A673 (cell line): Measurements from ENCODE around the gene PTGFRN. TPM values are rescaled to one million over a fixed set of nuclear protein-coding genes. Genes with fewer than 3 reads are reported as not detected.
"Not testable (repeated sequence)": the region's sequence is repeated elsewhere in the genome, so short reads cannot be mapped to it uniquely, and the experiment has no call there.

Experiments used
- BruUV-seq: library from RNA; stranded (reverse); fragments of 400-500 nt; replicated peaks from 2 replicates; lab custom pipeline; 2021; lab: Mats Ljungman, UMichigan
- CTCF ChIA-PET: fragments of 300-600 bp; sonication (Branson Sonifier 250); formaldehyde crosslinking; loops from one replicate; lab custom pipeline; 2022; ENCODE audit warnings: antibody characterized with exemption; lab: Charles Lee
- POLR2A ChIA-PET: fragments of 300-600 bp; sonication (Branson Sonifier 250); formaldehyde crosslinking; loops from one replicate; lab custom pipeline; 2022; ENCODE audit warnings: antibody characterized with exemption; ENCODE audit not compliant: low non-redundant PET; lab: Charles Lee
- DNase-seq: peaks from one replicate; pipeline ENCODE4 v3.0.0-alpha.2; 2015; ENCODE audit warnings: low spot score
- H3K27ac ChIP-seq: fragments of 200-600 bp; sonication (generic); 2 replicates; pipeline ENCODE4 v1.5.1; 2016; ENCODE audit warnings: mixed run types, low read depth, mild to moderate bottlenecking, mixed read lengths, antibody characterized with exemption, low read length; ENCODE audit not compliant: poor library complexity, severe bottlenecking
- H3K27me3 ChIP-seq: fragments of 200-600 bp; sonication (generic); replicated peaks from 2 replicates; pipeline ENCODE4 v1.6.1; 2017; ENCODE audit warnings: mixed run types, low read depth, mild to moderate bottlenecking, mixed read lengths, antibody characterized with exemption, low read length; ENCODE audit not compliant: insufficient read depth, poor library complexity
- H3K36me3 ChIP-seq: fragments of 200-600 bp; sonication (generic); 2 replicates; pipeline ENCODE4 v1.6.1; 2016; ENCODE audit warnings: mixed run types, mild to moderate bottlenecking, mixed read lengths, antibody characterized with exemption, low read length; ENCODE audit not compliant: insufficient read depth, poor library complexity, severe bottlenecking
- H3K4me1 ChIP-seq: fragments of 200-600 bp; sonication (generic); 2 replicates; pipeline ENCODE4 v1.6.1; 2017; ENCODE audit warnings: mixed run types, mild to moderate bottlenecking, mixed read lengths, antibody characterized with exemption, low read length; ENCODE audit not compliant: insufficient read depth, poor library complexity, severe bottlenecking
- H3K4me3 ChIP-seq: fragments of 200-600 bp; sonication (generic); 2 replicates; pipeline ENCODE4 v1.5.1; 2016; ENCODE audit warnings: low read depth, mixed run types, mild to moderate bottlenecking, mixed read lengths, low read length; ENCODE audit not compliant: poor library complexity, severe bottlenecking
- H3K9me3 ChIP-seq: fragments of 200-600 bp; sonication (generic); 2 replicates; pipeline ENCODE4 v1.6.1; 2016; ENCODE audit warnings: mixed run types, low read depth, mild to moderate bottlenecking, mixed read lengths, antibody characterized with exemption, low read length; ENCODE audit not compliant: poor library complexity, severe bottlenecking
- CTCF ChIP-seq: fragments of 300-800, 200-600 bp; sonication (generic); conservative IDR thresholded peaks from 2 replicates; pipeline ENCODE4 v1.5.1; 2017; ENCODE audit warnings: low read depth, mild to moderate bottlenecking, antibody characterized with exemption, low read length, moderate library complexity, mixed read lengths
- EZH2 ChIP-seq: fragments of 200-600 bp; sonication (generic); IDR thresholded peaks from 2 replicates; pipeline ENCODE4 v1.6.1; 2017; ENCODE audit warnings: borderline replicate concordance, low read depth, mild to moderate bottlenecking, mixed read lengths, antibody characterized with exemption, low read length; ENCODE audit not compliant: poor library complexity, severe bottlenecking
- intact Hi-C: fragments of 100-400 bp; cut with micrococcal nuclease; formaldehyde crosslinking; loops from one replicate; pipeline ENCODE4 v1.10.0; 2022; ENCODE audit not compliant: unreplicated experiment
- total RNA-seq: library from RNA; stranded (reverse); gene quantifications from 2 replicates; pipeline ENCODE4 v1.2.3, GENCODE V29; 2021

Gene PTGFRN
- total RNA-seq, 1 experiment from 2014 or later, result 29.5 TPM

GRCh38 chr1:116938216-116938615 lies 28.5 kb downstream of the PTGFRN start:
- ChIA-PET POLR2A (no interaction called here), CTCF (no interaction called here)
- H3K4me1 ChIP-seq, result no peaks in the 10 kb centered on the region
- no peak overlapping the region for H3K4me3 ChIP-seq
- intact Hi-C loops, result no loop called here
- H3K36me3 ChIP-seq, result peaks cover 2% of the 10 kb centered on the region
- BruUV-seq, result no TSS peak
- DNase-seq, result no peak
- no peaks in the 10 kb centered on the region for H3K27me3 ChIP-seq
- H3K27ac ChIP-seq, result no peak overlapping the region
- TF ChIP-seq CTCF (no peak), EZH2 (no peak)
- no peaks in the 10 kb centered on the region for H3K9me3 ChIP-seq

GRCh38 chr1:116939780-116940543 lies 30.2 kb downstream of the PTGFRN start:
- POLR2A ChIA-PET, H3K27me3 ChIP-seq, intact Hi-C loops, H3K36me3 ChIP-seq, BruUV-seq, H3K4me3 ChIP-seq, H3K27ac ChIP-seq, DNase-seq, H3K9me3 ChIP-seq, H3K4me1 ChIP-seq, CTCF ChIA-PET: not testable (repeated sequence)

- Histone ChIP-seq H3K27ac (no peak overlapping the region), H3K4me3 (no peak overlapping the region), H3K27me3 (no peaks in the 10 kb centered on the region), H3K36me3 (peaks cover 2% of the 10 kb centered on the region), H3K9me3 (no peaks in the 10 kb centered on the region), H3K4me1 (no peaks in the 10 kb centered on the region)
- ChIA-PET CTCF (no interaction called here), POLR2A (no interaction called here)
- intact Hi-C loops, result no loop called here
- BruUV-seq, result no TSS peak
- no peak for DNase-seq
- TF ChIP-seq EZH2 (no peak), CTCF (no peak)
These were observed 31.3 kb downstream of the PTGFRN start for GRCh38 chr1:116940814-116941599.
